Fibroblast of villous mesenchyme (primary cell): ENCODE data around the gene GTF3C5. TPM values are rescaled to one million over a fixed set of nuclear protein-coding genes. Genes with fewer than 3 reads are reported as not detected.

Source experiments
- DNase-seq: peaks from one replicate; pipeline ENCODE4 v3.0.0-alpha.2; 2010; ENCODE audit warnings: low read depth
- H3K4me3 ChIP-seq: 2 replicates; pipeline ENCODE4 v1.5.1; 2011; ENCODE audit warnings: low read depth, mild to moderate bottlenecking, low read length
- total RNA-seq: library from RNA; depleted of rRNA; stranded (reverse); fragments of >200 nt; gene quantifications from 2 replicates; pipeline ENCODE4 v1.2.3, GENCODE V29; 2012
- TF ChIP-seq, protein P1 (sequence below): IDR thresholded peaks from 2 replicates; pipeline ENCODE4 v1.5.1; 2012; ENCODE audit warnings: low read depth, mild to moderate bottlenecking, low read length; ENCODE audit not compliant: insufficient read depth

GTF3C5 gene
- total RNA-seq, 1 donor = 30.7 TPM

DNA sequence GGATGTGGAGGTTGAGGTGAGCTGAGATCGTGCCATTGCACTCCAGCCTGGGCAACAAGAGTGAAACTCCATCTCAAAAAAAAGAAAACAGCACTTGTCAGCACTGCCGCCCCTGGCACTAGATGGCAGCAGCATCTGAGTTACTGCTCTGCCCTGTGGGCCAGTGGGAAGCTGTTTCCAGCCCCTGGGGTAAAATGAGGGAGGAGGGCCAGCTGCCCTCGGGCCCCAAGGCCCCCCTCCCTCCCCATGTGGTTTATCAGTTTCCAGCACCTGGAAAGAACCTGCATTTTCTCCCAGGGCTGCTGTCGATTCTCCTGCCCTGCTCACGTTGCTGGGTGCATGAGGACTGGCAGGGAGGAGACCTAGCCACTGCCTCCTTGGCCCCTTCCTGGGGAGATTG, 17.8 kb downstream of the GTF3C5 start:
- peak; percentile 24 for DNase-seq

GRCh38 chr9:133049043-133049442, 18.2 kb downstream of the GTF3C5 start:
- TF ChIP-seq, protein P1, sequence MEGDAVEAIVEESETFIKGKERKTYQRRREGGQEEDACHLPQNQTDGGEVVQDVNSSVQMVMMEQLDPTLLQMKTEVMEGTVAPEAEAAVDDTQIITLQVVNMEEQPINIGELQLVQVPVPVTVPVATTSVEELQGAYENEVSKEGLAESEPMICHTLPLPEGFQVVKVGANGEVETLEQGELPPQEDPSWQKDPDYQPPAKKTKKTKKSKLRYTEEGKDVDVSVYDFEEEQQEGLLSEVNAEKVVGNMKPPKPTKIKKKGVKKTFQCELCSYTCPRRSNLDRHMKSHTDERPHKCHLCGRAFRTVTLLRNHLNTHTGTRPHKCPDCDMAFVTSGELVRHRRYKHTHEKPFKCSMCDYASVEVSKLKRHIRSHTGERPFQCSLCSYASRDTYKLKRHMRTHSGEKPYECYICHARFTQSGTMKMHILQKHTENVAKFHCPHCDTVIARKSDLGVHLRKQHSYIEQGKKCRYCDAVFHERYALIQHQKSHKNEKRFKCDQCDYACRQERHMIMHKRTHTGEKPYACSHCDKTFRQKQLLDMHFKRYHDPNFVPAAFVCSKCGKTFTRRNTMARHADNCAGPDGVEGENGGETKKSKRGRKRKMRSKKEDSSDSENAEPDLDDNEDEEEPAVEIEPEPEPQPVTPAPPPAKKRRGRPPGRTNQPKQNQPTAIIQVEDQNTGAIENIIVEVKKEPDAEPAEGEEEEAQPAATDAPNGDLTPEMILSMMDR = no peak
- DNase-seq = no peak
- H3K4me3 ChIP-seq = no peak overlapping the region

More for the DNA sequence above, 17.8 kb downstream of the GTF3C5 start:
- TF ChIP-seq, protein P1 = peak; percentile 46
- no peak overlapping the region for H3K4me3 ChIP-seq

- peak; percentile 60 for DNase-seq
- H3K4me3 ChIP-seq = no peak overlapping the region
- TF ChIP-seq, protein P1 = no peak
These were observed 19.3 kb downstream of the GTF3C5 start for GRCh38 chr9:133050142-133050541.

DNA sequence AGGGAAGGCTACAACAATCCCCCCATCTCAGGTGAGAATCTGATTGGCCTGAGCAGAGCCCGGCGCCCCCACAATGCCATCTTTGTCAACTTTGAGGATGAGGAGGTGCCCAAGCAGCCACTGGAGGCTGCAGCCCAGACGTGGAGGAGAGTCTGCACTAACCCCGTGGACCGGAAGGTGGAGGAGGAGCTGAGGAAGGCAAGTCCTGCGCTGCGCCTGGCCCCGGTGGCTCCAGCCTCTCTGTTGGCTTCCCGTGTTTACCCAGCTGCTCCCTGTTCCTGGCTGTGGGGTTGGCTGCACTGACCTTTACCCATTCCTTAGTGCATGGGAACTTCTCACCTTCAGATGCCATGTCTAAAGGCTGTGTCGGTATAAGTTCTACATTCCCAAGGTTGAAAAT, 20.0 kb downstream of the GTF3C5 start:
- TF ChIP-seq, protein P1 = no peak
- DNase-seq = no peak
- H3K4me3 ChIP-seq = no peak overlapping the region

DNA sequence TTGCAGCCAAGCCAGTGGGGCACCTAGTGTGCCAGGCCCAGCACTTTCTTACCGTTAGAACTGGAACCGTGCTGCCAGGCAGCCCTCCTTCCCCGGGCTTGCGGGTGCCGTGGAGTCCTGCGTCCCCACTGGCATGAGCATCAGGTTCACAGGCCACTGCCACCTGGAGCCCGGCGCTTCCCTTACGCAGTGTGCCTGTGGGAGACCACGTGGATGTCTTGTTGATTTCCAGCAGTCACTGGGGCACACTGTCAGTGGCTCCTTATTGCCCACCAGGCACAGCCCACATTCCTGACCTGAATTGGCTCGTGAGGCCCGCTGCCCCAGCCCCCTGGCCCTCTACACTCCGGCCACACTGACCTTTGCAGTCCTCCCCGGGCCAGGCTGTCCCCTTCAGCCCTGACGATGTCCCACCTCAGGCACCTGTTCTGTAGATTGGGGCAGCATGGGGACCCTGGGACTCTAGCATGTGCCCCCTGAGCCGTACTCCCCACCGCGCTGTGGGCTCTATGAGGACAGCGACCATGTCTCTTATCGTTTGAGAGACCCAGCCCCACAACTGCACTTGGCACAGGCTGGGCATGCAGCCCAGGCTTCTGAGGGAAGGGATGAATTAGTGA, 20.6 kb downstream of the GTF3C5 start:
- no peak for DNase-seq
- H3K4me3 ChIP-seq = no peak overlapping the region
- TF ChIP-seq, protein P1 = no peak

- TF ChIP-seq, protein P1 = no peak
- no peak for DNase-seq
- H3K4me3 ChIP-seq = no peak overlapping the region
These were observed 21.3 kb downstream of the GTF3C5 start for GRCh38 chr9:133051966-133052539.
